OCI-M1 (cell line): ENCODE measurements around the gene CORO2B.

ENCODE experiments used
- DNase-seq: peaks from one replicate; lab custom pipeline; 2025; lab: John Stamatoyannopoulos, UW

Gene CORO2B

GRCh38 chr15:68774521-68775235 is 195.9 kb downstream of the CORO2B start:
- no peak for DNase-seq

DNA sequence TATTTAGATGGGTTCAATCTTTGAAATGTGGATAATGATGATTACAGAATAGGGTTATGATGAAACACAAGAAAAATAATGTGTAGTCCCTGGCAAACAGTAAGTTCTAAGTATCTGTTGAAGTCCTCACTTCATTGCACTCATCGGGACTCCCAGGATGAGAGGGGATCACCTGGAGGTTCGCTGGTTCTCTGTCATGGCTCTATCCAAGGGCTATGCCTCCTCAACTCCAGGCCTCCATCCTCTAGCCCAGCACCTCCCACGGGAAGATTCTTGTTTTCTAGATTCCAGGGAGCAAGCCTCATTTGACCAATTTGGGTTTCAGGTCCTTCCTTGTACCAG is 196.4 kb downstream of the CORO2B start:
- no peak for DNase-seq

GRCh38 chr15:68775671-68776476 is 197.1 kb downstream of the CORO2B start:
- DNase-seq: no peak

DNA sequence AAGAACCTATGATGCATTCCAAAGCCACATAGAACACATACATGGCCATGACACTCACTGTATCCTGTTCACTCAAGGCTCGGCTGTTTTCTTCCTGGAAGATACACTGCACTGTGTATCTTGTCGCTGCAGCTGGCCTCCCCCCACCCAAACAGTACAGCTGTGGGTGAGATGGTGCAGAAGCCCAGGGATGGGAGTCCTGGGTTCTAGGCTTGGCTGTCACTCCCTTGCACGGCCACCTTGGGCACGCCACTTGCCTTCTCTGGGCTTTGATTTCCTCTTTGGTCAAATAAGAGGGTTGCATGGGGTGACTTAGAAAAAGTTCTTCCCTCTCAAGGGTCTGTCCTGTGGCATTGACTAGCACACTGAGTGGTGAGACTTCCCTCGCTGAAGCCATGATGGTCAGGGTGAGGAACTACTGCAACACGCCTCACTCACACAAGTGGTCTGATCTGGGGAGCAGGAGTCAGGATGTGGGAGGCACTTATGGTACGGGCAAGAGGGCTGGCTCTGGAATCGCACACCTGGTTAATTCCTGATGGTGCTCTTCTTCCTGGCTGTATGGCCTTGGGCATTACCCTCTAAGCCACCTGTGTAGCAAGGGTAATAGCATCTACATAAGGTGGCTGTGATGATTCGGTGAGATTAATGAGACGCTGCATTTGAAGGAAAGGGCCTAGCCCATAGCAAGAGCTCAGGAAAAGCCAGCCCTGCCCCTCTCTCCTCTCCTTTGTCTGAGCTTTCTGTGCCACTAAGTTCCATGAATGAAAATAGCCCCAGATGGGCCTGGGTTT is 197.9 kb downstream of the CORO2B start:
- DNase-seq: no peak
